Mesothelial cell of epicardium (in vitro differentiated cells): ENCODE data around the gene CIPC. TPM values are rescaled to one million over a fixed set of nuclear protein-coding genes. Genes with fewer than 3 reads are reported as not detected.

Source experiments
- DNase-seq, 2 experiments: peaks; one replicate each; pipeline ENCODE4 v3.0.0; 2021; ENCODE audit warnings: low spot score in 2 of 2; ENCODE audit not compliant: unreplicated experiment in 2 of 2
- H3K27ac Mint-ChIP-seq: 2 replicates; pipeline ENCODE4 v1.8.0; 2021; ENCODE audit warnings: mixed read lengths
- H3K27me3 Mint-ChIP-seq: 2 replicates; pipeline ENCODE4 v1.8.0; 2021; ENCODE audit warnings: low read depth, mixed read lengths
- H3K36me3 Mint-ChIP-seq: 2 replicates; pipeline ENCODE4 v1.8.0; 2021; ENCODE audit warnings: mixed read lengths
- H3K4me1 Mint-ChIP-seq: 2 replicates; pipeline ENCODE4 v1.8.0; 2021; ENCODE audit warnings: mixed read lengths
- H3K4me3 Mint-ChIP-seq: 2 replicates; pipeline ENCODE4 v1.8.0; 2021; ENCODE audit warnings: mild to moderate bottlenecking, moderate library complexity, mixed read lengths
- H3K9me3 Mint-ChIP-seq: 2 replicates; pipeline ENCODE4 v1.8.0; 2021; ENCODE audit warnings: mixed read lengths
- total RNA-seq: library from RNA; stranded (reverse); gene quantifications from 3 replicates; pipeline ENCODE4 v1.2.1, GENCODE V29; 2021
- TF ChIP-seq, protein P1 (sequence below): fragments of 200-600 bp; sonication (generic); IDR thresholded peaks from one replicate; pipeline ENCODE4 v1.5.0; 2021; ENCODE audit warnings: antibody characterized with exemption; ENCODE audit not compliant: unreplicated experiment

Gene CIPC
- total RNA-seq, 1 donor from 2014 or later: 22.9 TPM

DNA sequence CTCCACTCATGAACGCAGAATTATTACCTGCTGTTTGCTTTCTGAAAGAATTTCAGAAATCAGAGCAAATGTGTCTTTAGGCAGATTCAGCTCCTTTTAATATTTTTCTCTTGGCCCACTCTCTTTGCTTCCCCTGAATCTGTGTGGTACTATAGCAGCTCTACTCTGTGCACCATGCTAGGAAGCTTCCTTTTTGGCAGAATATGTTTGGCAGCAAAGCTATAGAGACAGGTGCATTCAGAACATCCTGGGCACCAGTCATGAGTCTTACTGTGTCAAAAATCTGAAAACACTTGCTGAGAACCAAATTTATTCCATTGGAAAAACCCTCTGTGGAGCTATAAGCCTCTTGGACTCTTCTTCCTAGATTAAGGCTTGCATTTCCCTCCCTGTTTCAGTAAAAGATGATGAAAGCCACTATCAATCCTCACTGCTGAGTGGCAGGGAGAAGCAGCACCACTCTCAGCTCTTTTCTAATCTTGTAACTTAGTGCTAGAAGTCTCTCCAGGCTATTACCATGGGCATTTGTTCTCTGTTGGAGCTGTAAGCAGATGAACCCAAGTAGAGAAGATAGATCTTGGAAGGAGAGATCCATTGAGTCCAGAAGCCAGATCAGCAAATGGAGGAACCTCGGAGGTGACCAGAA is 18.2 kb downstream of the CIPC start:
- H3K9me3 Mint-ChIP-seq: no peaks in the 10 kb centered on the region
- TF ChIP-seq, protein P1, sequence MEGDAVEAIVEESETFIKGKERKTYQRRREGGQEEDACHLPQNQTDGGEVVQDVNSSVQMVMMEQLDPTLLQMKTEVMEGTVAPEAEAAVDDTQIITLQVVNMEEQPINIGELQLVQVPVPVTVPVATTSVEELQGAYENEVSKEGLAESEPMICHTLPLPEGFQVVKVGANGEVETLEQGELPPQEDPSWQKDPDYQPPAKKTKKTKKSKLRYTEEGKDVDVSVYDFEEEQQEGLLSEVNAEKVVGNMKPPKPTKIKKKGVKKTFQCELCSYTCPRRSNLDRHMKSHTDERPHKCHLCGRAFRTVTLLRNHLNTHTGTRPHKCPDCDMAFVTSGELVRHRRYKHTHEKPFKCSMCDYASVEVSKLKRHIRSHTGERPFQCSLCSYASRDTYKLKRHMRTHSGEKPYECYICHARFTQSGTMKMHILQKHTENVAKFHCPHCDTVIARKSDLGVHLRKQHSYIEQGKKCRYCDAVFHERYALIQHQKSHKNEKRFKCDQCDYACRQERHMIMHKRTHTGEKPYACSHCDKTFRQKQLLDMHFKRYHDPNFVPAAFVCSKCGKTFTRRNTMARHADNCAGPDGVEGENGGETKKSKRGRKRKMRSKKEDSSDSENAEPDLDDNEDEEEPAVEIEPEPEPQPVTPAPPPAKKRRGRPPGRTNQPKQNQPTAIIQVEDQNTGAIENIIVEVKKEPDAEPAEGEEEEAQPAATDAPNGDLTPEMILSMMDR: no peak
- peaks cover 29% of the 10 kb centered on the region for H3K36me3 Mint-ChIP-seq
- no peak overlapping the region for H3K27ac Mint-ChIP-seq
- no peak overlapping the region for H3K4me3 Mint-ChIP-seq
- no peaks in the 10 kb centered on the region for H3K27me3 Mint-ChIP-seq
- DNase-seq: no peak
- H3K4me1 Mint-ChIP-seq: peaks cover 7% of the 10 kb centered on the region

DNA sequence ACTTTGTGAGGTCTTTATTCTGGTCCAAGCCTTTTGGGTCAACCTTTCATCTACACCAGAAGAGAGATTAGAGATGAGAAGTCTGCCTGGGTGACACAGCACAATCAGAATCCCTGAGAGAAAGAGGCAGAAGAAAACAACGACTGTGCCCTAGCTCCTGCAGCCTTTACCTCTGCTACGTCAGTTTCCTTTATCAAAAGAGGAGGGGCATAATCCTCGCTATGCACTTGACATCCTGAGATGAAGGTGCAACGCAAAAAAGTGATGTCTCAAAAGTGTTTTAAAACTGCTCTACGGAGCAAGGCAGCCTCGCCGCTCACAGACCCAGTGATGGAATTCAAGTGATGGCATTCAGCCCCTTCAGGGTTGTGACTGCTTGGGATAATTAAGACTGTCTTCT is 21.8 kb downstream of the CIPC start:
- H3K9me3 Mint-ChIP-seq: no peaks in the 10 kb centered on the region
- DNase-seq: no peak
- TF ChIP-seq, protein P1: no peak
- no peak overlapping the region for H3K4me3 Mint-ChIP-seq
- peaks cover 10% of the 10 kb centered on the region for H3K4me1 Mint-ChIP-seq
- peaks cover 9% of the 10 kb centered on the region for H3K36me3 Mint-ChIP-seq
- H3K27ac Mint-ChIP-seq: no peak overlapping the region
- H3K27me3 Mint-ChIP-seq: peaks cover 15% of the 10 kb centered on the region

DNA sequence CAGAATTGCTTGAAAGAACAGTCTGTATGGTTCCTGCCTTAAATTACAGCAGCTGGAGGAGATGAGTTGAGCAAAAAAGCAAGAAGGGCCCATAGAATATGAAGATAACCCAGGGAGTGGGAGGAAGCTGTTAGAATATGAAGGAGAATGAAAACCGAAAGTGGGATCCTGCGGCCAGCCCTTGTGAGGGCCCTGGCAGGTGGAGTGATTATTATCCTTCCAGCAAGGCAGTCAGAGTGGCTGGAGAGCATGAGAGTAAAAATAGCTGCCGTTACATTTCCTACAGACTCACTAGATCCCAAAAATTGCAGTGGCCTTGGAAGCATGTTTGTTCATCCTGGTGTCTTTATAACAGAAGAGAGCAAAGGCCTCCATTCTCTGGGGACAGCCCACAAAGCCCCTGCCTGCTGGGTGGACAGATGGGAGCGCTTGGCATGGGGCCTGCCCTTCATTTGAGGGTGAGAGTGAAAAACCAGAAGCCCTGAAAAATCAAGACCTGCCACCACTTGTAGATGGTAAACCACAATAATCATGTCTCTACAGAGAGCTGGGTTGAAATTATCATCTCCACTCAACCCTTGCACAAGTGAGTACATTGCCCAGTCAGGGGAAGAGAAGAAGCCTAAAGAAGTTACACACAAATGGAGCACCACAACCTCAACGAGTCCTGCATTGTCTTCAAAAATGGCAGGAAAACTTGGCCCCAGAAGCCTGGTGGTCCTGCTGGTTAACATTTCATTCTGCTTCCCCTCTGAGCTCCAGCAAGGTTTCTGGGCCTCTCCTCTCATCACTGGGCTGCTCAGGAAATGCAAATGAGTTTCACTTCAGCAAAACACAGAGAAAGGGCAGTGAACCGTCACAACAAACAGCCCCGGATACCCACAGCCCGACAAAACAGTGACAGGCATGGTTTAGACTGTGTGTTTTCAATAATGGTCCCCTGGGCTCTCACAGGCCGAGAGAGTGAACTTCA is 23.0 kb downstream of the CIPC start:
- H3K9me3 Mint-ChIP-seq: no peaks in the 10 kb centered on the region
- peaks cover 4% of the 10 kb centered on the region for H3K36me3 Mint-ChIP-seq
- H3K27me3 Mint-ChIP-seq: peaks cover 25% of the 10 kb centered on the region
- no peak for DNase-seq
- TF ChIP-seq, protein P1: no peak
- H3K4me3 Mint-ChIP-seq: no peak overlapping the region
- H3K27ac Mint-ChIP-seq: no peak overlapping the region
- peaks cover 14% of the 10 kb centered on the region for H3K4me1 Mint-ChIP-seq

DNA sequence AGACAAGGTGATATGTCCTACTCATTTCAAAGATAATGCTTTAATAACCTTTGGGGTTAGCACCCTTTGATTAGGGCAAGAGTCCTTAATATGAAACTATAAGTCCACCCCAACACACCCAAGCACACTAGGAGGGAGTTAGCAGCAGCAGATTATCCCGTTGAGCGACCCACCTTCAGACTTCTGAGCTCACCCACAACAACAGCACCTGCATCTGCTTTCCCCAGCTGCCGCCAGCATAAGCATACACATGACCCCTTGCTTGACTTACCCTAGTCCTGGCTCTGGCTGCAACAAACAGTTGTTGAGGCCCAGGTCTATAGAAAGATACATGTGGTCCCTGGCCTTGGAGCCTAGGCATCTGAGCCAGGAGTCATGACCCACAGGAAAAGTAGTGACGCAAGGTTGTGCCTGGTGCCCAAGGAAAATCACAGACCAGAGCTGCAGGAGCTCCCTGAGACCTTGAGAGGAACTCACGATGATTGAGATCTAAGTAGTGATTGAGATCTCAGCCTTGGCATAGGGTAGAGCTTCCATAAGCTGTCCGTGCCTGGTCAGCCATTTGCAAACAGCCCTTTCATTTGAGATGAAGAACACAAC is 24.6 kb downstream of the CIPC start:
- no peaks in the 10 kb centered on the region for H3K9me3 Mint-ChIP-seq
- peaks cover 4% of the 10 kb centered on the region for H3K36me3 Mint-ChIP-seq
- no peak overlapping the region for H3K27ac Mint-ChIP-seq
- H3K27me3 Mint-ChIP-seq: peaks cover 41% of the 10 kb centered on the region
- H3K4me3 Mint-ChIP-seq: no peak overlapping the region
- peaks cover 17% of the 10 kb centered on the region for H3K4me1 Mint-ChIP-seq
- TF ChIP-seq, protein P1: no peak
- DNase-seq: no peak

DNA sequence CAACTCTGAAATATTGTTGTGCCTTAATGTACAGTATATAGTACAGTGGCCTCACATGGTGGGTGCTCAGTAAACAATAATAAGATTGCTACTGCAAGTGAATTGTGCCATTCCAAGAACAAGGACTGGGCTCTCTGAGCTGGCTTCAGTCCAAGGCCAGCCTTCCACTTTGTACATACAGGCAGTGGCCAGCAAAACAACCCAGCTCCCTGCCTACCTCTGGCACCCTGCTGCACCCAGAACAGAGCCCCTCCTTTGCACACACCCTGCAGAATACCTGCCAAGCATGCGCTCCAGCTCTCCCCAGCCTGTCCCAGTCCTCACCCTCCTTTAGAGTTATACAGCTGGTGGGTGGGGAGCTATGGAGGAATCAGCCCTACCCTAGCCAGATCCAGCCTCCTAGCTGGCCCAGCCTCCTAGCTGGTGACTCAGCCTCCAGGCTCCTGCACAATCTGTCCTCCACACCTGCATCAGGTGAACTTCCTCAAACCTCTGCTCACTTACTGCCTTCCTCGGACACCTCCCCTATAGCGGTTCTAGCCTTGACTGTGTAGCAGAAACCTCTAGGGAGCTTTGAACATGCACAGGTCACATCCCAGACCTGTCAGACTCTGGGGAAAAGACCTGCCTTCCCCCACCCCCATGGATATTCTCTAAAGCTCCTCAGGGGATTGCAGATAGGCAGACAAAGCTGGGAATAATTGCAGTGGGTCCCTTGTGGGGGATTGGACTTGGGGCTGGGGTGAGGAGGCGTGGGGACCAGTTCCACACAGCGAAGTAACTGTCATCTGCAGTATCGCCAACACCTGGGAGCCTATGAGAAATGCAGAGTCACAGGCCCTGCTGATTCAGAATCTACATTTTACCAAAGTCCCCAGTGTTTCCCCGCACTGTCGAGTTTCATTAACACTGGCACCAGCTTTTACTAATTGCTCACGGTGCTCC is 25.6 kb downstream of the CIPC start:
- no peak for DNase-seq
- Mint-ChIP-seq H3K9me3 (no peaks in the 10 kb centered on the region), H3K4me3 (peak overlapping the region; percentile 77)

More for the DNA sequence above, 25.6 kb downstream of the CIPC start:
- TF ChIP-seq, protein P1: no peak
- Mint-ChIP-seq H3K36me3 (peaks cover 4% of the 10 kb centered on the region), H3K27me3 (peaks cover 49% of the 10 kb centered on the region), H3K4me1 (peaks cover 22% of the 10 kb centered on the region), H3K27ac (no peak overlapping the region)
